Suprapubic skin (tissue), 4 donors: ENCODE measurements around the gene TP53BP2. TPM values are rescaled to one million over a fixed set of nuclear protein-coding genes. Genes with fewer than 3 reads are reported as not detected.
A peak's percentile ranks its signal among the peaks of the same experiment; 100 is the strongest.

Source experiments
- DNase-seq, 2 donors: peaks; one replicate each; pipeline ENCODE4 v3.0.0-alpha.2; 2019; ENCODE audit warnings: low spot score in 2 of 2
- H3K27ac ChIP-seq: fragments of 200-600 bp; sonication (generic); one replicate; pipeline ENCODE4 v1.5.1; 2019
- H3K27me3 ChIP-seq: fragments of 200-600 bp; sonication (generic); one replicate; pipeline ENCODE4 v1.5.1; 2019
- H3K36me3 ChIP-seq: fragments of 200-600 bp; sonication (generic); one replicate; pipeline ENCODE4 v1.5.1; 2019
- H3K4me1 ChIP-seq: fragments of 200-600 bp; sonication (generic); one replicate; pipeline ENCODE4 v1.5.1; 2019
- H3K4me3 ChIP-seq: fragments of 200-600 bp; sonication (generic); one replicate; pipeline ENCODE4 v1.5.1; 2019; ENCODE audit warnings: mild to moderate bottlenecking
- H3K9me3 ChIP-seq: fragments of 200-600 bp; sonication (generic); one replicate; pipeline ENCODE4 v1.5.1; 2019
- EP300 ChIP-seq: sonication (generic); formaldehyde crosslinking; IDR thresholded peaks from one replicate; pipeline ENCODE4 v1.6.1; 2017; ENCODE audit warnings: antibody characterized with exemption
- POLR2A ChIP-seq, 2 donors: fragments of 450-650 bp; IDR thresholded peaks; one replicate each; pipeline ENCODE4 v1.6.1; 2017; ENCODE audit warnings: antibody characterized with exemption in 2 of 2, mild to moderate bottlenecking in 2 of 2, moderate library complexity in 2 of 2
- POLR2AphosphoS5 ChIP-seq, 3 donors: sonication (generic); formaldehyde crosslinking; IDR thresholded peaks; one replicate each; pipeline ENCODE4 v1.6.1; 2017; ENCODE audit warnings: antibody characterized with exemption in 3 of 3
- WGBS: methylation state at CpG from one replicate; pipeline ENCODE4 v1.1.5; 2018; 5-methylcytosine and 5-hydroxymethylcytosine counted together
- total RNA-seq, 4 donors: library from RNA; depleted of rRNA; stranded (reverse); fragments of >200 nt; gene quantifications; one replicate each; pipeline ENCODE4 v1.1.0, GENCODE V29; 2016
- TF ChIP-seq, protein P1 (sequence below), 2 donors: fragments of 200-600 bp in 1 of 2; fragments of 450-650 bp in 1 of 2; sonication (generic) in 1 of 2; IDR thresholded peaks; one replicate each; pipeline ENCODE4 v1.5.1; 2016 to 2019; ENCODE audit warnings: antibody characterized with exemption in 2 of 2, mild to moderate bottlenecking in 1 of 2, moderate library complexity in 1 of 2

The TP53BP2 gene
- total RNA-seq, 4 donors from 2014 or later: 33.2 to 80.5 (median 55.8) TPM

DNA sequence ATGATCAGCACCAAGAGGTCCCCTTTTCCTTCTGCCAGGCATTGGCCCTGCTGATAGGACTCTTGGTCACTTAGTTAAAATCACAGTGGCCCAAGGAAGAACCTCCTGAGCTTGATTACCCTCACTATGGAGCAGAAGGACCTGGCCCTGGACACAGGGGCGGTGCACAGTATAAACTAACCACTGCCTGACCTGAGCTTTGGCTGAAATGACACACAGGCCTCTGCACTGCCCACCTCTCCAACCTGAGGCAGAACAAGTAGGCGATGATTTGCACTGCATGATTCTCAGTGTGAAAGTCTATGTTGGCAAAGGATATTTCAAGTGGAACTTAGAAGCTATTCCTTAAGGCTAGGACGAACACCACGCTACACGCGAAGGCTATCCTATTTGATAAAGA lies 84.9 kb downstream of the TP53BP2 start:
- no peak overlapping the region for H3K4me3 ChIP-seq
- H3K9me3 ChIP-seq: no peaks in the 10 kb centered on the region
- TF ChIP-seq POLR2AphosphoS5 (IDR thresholded peaks at IDR 0.05) (no peak), EP300 (no peak), POLR2A (IDR thresholded peaks at IDR 0.05) (no peak)
- TF ChIP-seq, protein P1, sequence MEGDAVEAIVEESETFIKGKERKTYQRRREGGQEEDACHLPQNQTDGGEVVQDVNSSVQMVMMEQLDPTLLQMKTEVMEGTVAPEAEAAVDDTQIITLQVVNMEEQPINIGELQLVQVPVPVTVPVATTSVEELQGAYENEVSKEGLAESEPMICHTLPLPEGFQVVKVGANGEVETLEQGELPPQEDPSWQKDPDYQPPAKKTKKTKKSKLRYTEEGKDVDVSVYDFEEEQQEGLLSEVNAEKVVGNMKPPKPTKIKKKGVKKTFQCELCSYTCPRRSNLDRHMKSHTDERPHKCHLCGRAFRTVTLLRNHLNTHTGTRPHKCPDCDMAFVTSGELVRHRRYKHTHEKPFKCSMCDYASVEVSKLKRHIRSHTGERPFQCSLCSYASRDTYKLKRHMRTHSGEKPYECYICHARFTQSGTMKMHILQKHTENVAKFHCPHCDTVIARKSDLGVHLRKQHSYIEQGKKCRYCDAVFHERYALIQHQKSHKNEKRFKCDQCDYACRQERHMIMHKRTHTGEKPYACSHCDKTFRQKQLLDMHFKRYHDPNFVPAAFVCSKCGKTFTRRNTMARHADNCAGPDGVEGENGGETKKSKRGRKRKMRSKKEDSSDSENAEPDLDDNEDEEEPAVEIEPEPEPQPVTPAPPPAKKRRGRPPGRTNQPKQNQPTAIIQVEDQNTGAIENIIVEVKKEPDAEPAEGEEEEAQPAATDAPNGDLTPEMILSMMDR (IDR thresholded peaks at IDR 0.05): no peak
- no peaks in the 10 kb centered on the region for H3K4me1 ChIP-seq
- WGBS: 91% methylated on average over 6 of the region's 6 CpGs
- peaks cover 96% of the 10 kb centered on the region for H3K36me3 ChIP-seq
- H3K27ac ChIP-seq: no peak overlapping the region
- H3K27me3 ChIP-seq: no peaks in the 10 kb centered on the region
- peak in 1 of 2 donors; percentile 31 for DNase-seq

DNA sequence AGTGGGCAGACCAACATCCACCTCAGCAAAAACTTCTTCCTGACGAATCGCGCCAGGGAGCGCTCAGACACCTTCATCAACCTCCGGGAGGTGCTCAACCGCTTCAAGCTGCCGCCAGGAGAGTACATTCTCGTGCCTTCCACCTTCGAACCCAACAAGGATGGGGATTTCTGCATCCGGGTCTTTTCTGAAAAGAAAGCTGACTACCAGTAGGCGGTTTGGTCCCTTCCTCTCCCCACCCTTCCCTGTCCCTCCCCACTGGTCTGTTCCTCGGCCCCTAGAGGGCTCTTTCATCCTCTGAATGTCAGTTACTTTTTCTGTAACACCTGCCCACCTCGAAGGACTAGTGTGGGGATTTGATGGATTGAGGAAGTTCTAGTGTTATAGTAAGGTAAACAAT lies 86.5 kb downstream of the TP53BP2 start:
- H3K36me3 ChIP-seq: peaks cover 99% of the 10 kb centered on the region

DNA sequence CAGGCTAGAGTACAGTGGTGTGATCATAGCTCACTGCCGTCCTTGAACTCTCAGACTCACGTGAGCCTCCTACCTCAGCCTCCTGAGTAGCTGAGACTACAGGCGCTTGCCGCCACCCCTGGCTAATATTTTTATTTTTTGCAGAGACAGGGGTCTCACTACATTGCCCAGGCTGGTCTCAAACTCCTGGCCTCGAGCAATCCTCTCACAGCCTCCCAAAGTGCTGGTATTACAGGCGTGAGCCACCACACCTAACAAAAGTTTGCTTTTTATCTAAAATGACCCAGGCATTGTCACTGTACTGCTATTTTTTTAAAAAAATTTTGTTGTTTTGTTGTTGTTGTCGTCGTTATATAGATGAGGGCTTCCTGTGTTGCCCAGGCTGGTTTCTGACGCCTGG lies 87.0 kb downstream of the TP53BP2 start:
- peaks cover 99% of the 10 kb centered on the region for H3K36me3 ChIP-seq
- H3K27me3 ChIP-seq: no peaks in the 10 kb centered on the region
- WGBS: 98% methylated on average over 9 of the region's 9 CpGs
- H3K4me3 ChIP-seq: no peak overlapping the region
- no peaks in the 10 kb centered on the region for H3K4me1 ChIP-seq
- TF ChIP-seq POLR2AphosphoS5 (IDR thresholded peaks at IDR 0.05) (no peak), POLR2A (IDR thresholded peaks at IDR 0.05) (no peak), EP300 (no peak)
- TF ChIP-seq, protein P1 (IDR thresholded peaks at IDR 0.05): no peak
- H3K9me3 ChIP-seq: no peaks in the 10 kb centered on the region
- DNase-seq: no peak
- no peak overlapping the region for H3K27ac ChIP-seq

More for the DNA sequence above, 86.5 kb downstream of the TP53BP2 start:
- Histone ChIP-seq H3K27me3 (no peaks in the 10 kb centered on the region), H3K9me3 (no peaks in the 10 kb centered on the region), H3K4me3 (no peak overlapping the region), H3K27ac (no peak overlapping the region), H3K4me1 (no peaks in the 10 kb centered on the region)
- DNase-seq: no peak
- 93% methylated on average over 13 of the region's 13 CpGs for WGBS
- TF ChIP-seq EP300 (no peak), POLR2A (IDR thresholded peaks at IDR 0.05) (no peak), POLR2AphosphoS5 (IDR thresholded peaks at IDR 0.05) (no peak)
- TF ChIP-seq, protein P1 (IDR thresholded peaks at IDR 0.05): no peak

DNA sequence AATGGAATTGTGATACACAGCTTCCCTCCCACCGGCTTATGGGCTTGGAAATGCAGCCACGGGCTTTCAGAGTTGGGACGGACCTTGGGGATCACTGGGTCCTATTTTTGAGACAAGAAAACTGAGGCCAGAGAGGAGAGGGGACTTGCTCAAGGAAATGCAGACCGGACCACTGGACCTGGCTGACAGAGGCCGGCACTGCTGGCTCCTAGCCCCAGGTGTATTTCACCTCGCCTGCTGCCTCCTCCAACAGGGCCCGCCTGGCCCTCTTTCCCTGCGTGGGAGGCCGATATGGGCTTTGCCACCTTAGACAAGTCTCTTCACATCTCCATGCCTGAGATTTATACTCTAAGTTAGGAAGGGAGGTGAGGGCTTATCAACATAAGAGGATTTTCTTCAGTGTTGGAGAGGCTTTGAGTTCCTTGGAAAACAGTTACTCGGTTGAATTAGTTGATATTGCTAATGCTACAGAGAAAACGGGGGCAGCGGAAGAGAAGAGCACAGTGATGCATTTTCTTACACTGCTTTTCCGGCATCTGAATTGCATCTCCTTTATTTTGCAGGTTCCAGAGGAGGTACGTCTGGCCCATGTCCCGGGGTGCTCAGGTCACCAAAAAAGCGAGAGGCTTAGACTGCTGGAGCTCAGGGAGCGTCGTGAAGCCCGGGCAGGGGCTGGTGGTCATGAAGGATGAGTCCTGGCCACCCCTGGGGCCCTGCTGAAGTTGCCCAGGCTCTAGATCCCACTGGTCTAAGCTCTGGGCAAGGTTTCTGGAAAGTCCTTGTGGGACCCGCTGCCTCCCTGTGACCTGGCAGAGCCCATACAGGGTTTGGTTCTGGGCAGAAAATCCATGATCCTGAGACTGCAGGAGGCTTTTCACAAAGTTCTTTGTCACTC lies 88.7 kb downstream of the TP53BP2 start:
- no peak overlapping the region for H3K27ac ChIP-seq
- 87% methylated on average over 20 of the region's 20 CpGs for WGBS
- no peak overlapping the region for H3K4me3 ChIP-seq
- H3K36me3 ChIP-seq: peaks cover 99% of the 10 kb centered on the region
- H3K4me1 ChIP-seq: no peaks in the 10 kb centered on the region
- no peak for DNase-seq
- H3K9me3 ChIP-seq: no peaks in the 10 kb centered on the region
- no peak for TF ChIP-seq POLR2A (IDR thresholded peaks at IDR 0.05)
- TF ChIP-seq, protein P1 (IDR thresholded peaks at IDR 0.05): no peak
- no peak for TF ChIP-seq EP300
- no peak for TF ChIP-seq POLR2AphosphoS5 (IDR thresholded peaks at IDR 0.05)
- H3K27me3 ChIP-seq: no peaks in the 10 kb centered on the region

DNA sequence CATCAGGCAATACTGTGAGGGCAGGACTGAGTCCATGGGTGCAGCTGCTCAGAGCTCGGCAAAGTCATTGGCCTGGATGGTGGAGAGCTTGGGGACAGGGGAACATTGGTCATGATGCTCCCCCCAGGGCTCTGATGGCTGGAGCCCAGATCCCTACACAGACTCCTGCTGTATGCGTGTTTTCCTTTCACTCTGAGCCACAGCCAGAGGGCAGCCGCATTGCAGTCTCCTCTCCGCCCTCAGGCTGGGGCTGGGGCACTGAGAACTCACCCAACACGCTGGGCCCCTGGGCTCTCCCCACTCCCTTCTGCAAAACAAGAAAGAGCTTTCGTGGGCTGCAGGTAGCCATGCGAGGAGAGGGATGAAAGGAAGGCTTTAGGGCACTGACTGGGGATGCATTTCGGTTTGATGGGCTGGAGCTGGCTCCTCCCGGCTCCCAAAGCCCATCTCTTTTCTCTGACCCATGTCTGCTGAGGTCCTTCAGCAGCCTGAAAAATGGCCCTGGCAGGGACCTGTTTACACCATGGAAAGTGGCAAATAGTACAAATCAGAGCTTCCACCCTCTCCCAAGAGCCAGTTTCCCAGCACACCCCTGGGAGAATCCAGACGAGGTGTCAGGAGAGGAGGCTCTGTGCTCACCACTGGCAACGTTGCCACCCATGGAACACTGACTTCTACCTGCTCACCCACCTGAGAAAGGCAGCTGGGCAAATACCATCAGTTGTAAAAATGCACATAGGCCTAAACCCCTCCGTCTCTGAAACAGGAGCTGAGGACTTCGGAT lies 89.6 kb downstream of the TP53BP2 start:
- no peak for TF ChIP-seq POLR2AphosphoS5 (IDR thresholded peaks at IDR 0.05)
- TF ChIP-seq POLR2A (IDR thresholded peaks at IDR 0.05): no peak
- TF ChIP-seq, protein P1 (IDR thresholded peaks at IDR 0.05): no peak
- no peak for TF ChIP-seq EP300
- Histone ChIP-seq H3K27ac (no peak overlapping the region), H3K27me3 (no peaks in the 10 kb centered on the region), H3K36me3 (peaks cover 99% of the 10 kb centered on the region), H3K9me3 (no peaks in the 10 kb centered on the region), H3K4me3 (no peak overlapping the region), H3K4me1 (no peaks in the 10 kb centered on the region)
- DNase-seq: no peak
- 75% methylated on average over 13 of the region's 13 CpGs for WGBS
